GM06990 (cell line): ENCODE data around the gene IP6K1.
"Not testable (repeated sequence)": the region's sequence is repeated elsewhere in the genome, so short reads cannot be mapped to it uniquely, and the experiment has no call there.

Experiments
- DNase-seq: peaks from one replicate; pipeline ENCODE4 v3.0.0-alpha.2; 2011; ENCODE audit not compliant: insufficient read length; ENCODE audit errors: extremely low read depth
- H3K27me3 ChIP-seq: replicated peaks from 2 replicates; pipeline ENCODE4 v1.6.0; 2011; ENCODE audit warnings: low read length; ENCODE audit not compliant: control insufficient read depth, insufficient read depth
- H3K36me3 ChIP-seq: 2 replicates; pipeline ENCODE4 v1.5.1; 2011; ENCODE audit warnings: low read length; ENCODE audit not compliant: control insufficient read depth, insufficient read depth
- H3K4me3 ChIP-seq: replicated peaks from 2 replicates; pipeline ENCODE4 v1.5.1; 2011; ENCODE audit warnings: low read depth, mild to moderate bottlenecking, control low read depth, low read length
- CTCF ChIP-seq: IDR thresholded peaks from 2 replicates; pipeline ENCODE4 v1.5.1; 2011; ENCODE audit warnings: low read length, control low read depth, mild to moderate bottlenecking, inconsistent platforms; ENCODE audit not compliant: insufficient read depth, poor library complexity, severe bottlenecking

The IP6K1 gene

GRCh38 chr3:49786357-49787181, at the start of gene IP6K1:
IP6K1 (minus strand) TSS chr3:49786542; CDS start chr3:49748040, 38,502 bp downstream.
- TF ChIP-seq CTCF: no peak
- Histone ChIP-seq H3K27me3 (no peaks in the 10 kb centered on the region), H3K36me3 (no peaks in the 10 kb centered on the region; the same call in none of the 2 replicates), H3K4me3 (peak within 1 kb of the TSS; percentile 71)
- DNase-seq: peak; percentile 95

DNA sequence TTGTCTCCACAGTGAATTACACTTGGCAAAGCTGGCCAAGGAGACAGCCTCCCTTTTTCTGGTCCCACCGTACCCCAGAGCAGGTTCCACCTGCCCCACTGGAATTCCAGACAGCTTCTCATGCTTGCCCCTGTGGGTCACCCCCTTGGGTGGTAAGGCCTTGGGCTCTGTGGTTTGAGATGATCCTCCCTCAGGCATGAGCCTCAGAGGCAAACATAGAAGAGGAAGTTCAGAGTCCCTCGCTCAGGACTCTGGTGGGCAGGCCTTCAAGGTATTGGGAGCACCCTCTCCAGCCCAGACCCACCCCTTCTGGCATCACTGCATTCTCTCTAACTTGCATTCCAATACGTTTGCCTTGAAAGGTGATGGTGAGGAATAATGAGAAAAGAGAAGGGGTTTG, 45.0 kb upstream of the IP6K1 start:
- no peak for TF ChIP-seq CTCF
- Histone ChIP-seq H3K36me3 (peaks cover 21% of the 10 kb centered on the region), H3K4me3 (no peak overlapping the region), H3K27me3 (no peaks in the 10 kb centered on the region)
- DNase-seq: no peak

DNA sequence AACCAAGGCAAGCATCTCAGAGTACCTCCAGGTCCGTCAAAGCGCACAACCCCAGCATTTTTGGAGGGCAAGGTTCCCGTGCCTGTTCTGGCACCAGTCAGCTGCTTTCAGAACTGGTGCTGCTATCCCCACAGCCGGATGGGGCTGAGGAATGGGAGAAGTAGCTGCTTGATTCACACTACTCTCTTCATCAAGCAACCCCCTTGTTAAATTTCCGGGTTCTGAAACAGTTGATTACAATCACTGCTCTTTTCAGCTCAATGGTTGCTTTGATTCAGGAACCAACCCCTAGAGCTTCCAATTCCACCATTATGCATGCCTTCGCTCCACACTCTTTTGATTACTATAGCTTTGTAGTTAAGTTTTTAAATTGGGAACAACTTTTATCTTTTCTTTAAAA, 39.7 kb upstream of the IP6K1 start:
- no peak for DNase-seq
- H3K36me3 ChIP-seq: peaks cover 14% of the 10 kb centered on the region
- no peak overlapping the region for H3K4me3 ChIP-seq
- no peaks in the 10 kb centered on the region for H3K27me3 ChIP-seq
- TF ChIP-seq CTCF: no peak

DNA sequence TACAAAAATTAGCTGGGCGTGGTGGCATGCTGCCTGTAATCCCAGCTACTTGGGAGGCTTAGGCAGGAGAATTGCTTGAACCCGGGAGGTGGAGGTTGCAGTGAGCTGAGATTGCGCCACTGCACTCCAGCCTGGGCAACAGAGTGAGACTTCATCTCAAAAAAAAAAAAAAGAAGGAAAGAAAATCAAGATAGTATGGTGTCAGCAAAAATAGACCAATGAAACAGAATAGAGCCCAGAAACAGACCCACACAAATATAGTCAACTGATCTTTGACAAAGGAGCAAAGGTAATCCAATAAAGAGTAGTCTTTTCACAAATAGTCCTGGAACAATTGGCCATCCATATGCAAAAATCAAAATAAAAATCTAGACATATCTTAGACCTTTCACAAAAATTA, 36.8 kb upstream of the IP6K1 start:
- not testable (repeated sequence) for DNase-seq, H3K36me3 ChIP-seq, H3K27me3 ChIP-seq, H3K4me3 ChIP-seq

GRCh38 chr3:49813497-49814174, 27.3 kb upstream of the IP6K1 start, which contains the start of gene UBA7:
UBA7 (minus strand) TSS chr3:49813953; CDS start chr3:49813787, 166 bp downstream.
- no peak for TF ChIP-seq CTCF
- no peaks in the 10 kb centered on the region for H3K27me3 ChIP-seq
- peak within 1 kb of the TSS; percentile 62 for H3K4me3 ChIP-seq
- peaks cover 15% of the 10 kb centered on the region for H3K36me3 ChIP-seq
- peak; percentile 57 for DNase-seq

- Histone ChIP-seq H3K4me3 (peak overlapping the region; percentile 62), H3K36me3 (peaks cover 15% of the 10 kb centered on the region), H3K27me3 (no peaks in the 10 kb centered on the region)
- no peak for TF ChIP-seq CTCF
- DNase-seq: no peak
Observed at GRCh38 chr3:49812916-49813496, 26.7 kb upstream of the IP6K1 start.
